Urothelium cell line (cell line): ENCODE data around the gene RIC1.
"Not testable (repeated sequence)": the region's sequence is repeated elsewhere in the genome, so short reads cannot be mapped to it uniquely, and the experiment has no call there.

ENCODE experiments used
- DNase-seq: peaks from one replicate; pipeline ENCODE4 v3.0.0; 2011; ENCODE audit warnings: low spot score, mixed read lengths
- FAIRE-seq: peaks from 2 replicates; lab custom pipeline; 2011; peaks lifted over from hg19 to GRCh38; lab: Jason Lieb, UNC

RIC1 gene

DNA sequence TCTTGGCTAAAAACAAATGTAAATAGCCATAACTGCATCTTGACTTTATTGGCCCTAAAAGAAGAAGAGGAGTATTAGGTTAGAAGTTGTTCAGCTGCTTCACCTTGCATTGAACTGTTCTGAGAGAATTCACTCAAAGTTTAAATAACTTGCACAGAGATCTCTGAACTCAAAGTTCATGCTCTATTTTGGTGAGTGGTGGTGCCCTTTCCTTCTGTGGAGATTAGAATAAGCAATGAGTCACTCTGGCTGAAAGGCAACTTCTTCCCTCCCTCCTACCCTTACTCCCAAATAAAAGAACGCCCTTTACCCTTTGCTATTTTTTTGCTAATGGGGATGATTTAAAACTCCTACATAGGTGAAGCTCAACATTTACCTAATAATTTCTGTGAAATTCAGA lies 155.1 kb downstream of the RIC1 start:
- FAIRE-seq: no peak
- no peak for DNase-seq

DNA sequence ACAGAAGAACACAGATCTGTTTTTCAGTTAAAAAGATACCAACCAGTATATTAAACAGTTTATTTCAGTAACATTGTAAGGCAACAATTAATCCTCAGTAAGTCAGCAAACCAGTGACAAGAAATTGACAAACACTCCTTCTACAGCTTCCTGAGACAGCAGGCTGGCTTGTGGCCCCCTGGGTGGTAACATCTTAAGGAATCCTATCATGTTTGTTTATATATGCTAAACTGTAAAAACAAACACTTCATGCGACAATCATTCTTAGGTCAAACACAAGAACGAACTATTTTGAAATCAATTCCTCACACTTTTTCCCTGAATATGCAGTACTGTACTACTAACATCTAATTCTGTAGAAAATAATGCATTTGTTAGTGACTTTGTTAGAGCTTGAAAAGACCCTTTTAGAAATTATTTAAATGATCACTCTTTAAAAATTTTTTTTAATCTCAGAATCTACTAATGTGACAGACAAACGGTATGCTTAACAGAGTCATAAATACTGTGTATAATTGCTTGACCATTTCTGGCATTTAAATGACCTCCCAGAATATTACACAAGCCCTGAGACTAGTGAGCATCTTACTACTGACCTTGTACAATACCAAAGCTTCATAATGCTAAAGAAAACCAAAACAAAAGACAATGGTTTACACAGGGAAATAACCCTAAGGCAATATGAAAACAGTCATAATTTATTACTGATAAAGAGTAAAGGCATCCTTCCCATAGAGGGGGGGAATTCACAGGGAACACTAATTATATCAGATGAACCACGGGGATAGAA lies 155.8 kb downstream of the RIC1 start:
- FAIRE-seq (no peak), DNase-seq (no peak)

DNA sequence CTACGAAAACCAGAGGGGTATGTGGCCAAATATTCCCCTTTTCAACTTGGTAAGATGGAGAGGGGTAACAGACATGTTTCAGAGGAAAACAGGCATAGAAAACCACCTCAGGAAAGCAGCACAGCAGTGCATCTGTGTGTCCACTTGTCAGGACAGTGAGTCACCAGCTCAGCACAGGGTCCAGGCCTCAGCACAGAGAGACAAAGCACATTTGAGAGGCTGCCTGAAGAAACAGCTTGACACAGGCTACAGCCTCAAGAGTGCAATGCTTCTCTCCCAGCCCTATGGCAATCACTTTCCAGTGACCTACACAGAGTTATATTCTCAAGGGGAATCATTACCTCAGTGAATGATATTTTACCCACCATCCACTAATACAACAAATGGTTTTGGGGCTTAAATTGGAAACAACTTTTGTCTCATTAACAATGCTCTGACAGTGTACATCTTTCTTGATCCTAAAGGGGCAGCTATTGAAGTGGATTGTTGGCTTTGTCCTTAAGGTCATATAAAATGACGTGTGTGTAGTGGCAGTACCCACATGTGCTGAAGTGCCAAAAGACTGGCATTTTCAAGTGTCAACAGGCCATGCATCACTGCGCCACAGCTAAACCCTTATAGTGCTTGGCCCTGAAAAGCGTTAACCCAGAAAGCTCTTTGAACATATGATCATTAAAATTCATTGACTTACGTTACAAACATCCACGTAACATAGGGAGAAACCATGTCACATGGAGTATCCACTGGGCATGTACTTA lies 157.6 kb downstream of the RIC1 start:
- DNase-seq: no peak
- no peak for FAIRE-seq

DNA sequence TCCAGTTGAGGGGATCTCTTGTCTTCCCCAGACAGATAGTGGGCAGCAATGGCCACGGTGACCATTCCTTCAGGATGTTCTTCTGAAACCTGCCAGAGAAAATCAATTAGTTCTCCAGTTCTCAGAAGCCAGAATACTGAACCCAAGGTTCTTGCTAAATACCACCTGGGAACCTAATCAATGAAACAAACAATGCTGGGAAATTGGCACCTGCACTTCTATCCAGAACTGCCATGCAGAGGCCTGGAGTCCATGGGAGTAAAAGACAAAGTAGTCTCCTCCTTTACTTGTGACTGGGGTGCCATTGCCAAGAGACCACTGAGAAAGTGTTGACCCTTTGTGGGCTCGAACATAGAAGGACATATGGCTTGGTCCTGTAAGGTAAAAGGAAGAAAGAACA lies 158.3 kb downstream of the RIC1 start:
- no peak for FAIRE-seq
- DNase-seq: no peak

DNA sequence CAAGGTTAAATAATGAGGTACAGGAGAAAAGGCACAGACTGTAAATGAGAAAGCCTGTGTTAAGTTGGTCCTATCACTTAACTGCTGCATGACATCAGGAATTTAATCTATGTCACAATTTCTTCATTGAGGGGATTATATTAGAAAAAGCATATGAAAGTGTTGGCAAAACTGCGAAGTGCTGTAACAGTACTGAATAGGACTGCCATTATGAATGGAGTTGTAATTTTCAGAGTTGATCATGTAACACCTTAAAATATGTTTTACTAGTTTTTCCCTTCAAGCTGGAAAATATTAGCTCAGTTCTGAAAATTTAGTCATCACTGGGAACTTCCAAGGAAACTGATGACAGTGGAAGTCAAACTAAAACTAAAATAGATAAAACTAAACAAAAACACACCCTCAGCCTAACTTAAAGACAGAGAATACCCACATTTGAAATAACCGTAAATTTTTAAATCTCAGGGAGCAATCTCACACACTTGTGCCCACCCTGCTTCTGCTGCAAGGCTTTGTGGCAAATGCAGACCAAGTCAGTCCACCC lies 158.9 kb downstream of the RIC1 start:
- DNase-seq: no peak
- FAIRE-seq: no peak

DNA sequence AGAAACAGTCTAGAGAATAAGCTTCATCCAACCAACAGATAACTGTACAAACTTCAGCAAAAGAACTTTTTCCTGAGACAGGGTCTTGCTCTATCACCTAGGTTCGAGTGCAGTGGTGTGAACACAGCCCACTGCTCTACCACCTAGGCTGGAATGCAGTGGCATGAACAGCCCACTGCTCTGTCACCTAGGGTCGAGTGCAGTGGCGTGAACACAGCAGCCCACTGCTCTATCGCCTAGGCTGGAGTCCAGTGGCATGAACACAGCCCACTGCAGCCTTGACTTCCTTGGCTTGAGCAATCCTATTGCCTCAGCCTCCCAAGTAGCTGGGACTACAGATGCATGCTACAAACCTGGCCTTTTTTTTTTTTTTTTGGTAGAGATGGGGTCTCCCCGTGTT lies 160.6 kb downstream of the RIC1 start:
- no peak for DNase-seq
- no peak for FAIRE-seq

GRCh38 chr9:5790923-5791322 lies 162.0 kb downstream of the RIC1 start:
- DNase-seq (no peak), FAIRE-seq (no peak)

DNA sequence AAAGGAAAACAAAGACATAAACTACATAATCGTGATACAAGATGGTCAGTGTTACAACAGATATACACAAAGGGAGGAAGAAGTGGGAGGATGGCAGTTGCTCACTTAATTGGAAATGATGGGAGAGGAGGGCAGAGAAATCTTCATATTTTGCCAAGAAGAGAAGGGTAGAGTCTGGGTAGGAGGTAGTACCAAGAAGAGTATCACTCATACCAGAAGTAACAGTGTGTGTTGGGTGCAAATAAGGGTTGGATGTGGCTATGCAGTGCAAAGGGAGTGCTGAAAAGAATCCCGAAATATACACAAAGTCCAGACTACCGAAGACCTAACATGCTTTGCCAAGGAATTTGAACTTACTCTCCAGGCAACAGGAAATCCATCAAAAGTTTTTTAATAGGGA lies 163.0 kb downstream of the RIC1 start:
- DNase-seq (no peak), FAIRE-seq (no peak)

- DNase-seq (no peak), FAIRE-seq (no peak)
Observed at GRCh38 chr9:5793812-5794211, 164.9 kb downstream of the RIC1 start.

GRCh38 chr9:5796298-5796697 lies 167.4 kb downstream of the RIC1 start:
- no peak for FAIRE-seq
- DNase-seq: no peak

DNA sequence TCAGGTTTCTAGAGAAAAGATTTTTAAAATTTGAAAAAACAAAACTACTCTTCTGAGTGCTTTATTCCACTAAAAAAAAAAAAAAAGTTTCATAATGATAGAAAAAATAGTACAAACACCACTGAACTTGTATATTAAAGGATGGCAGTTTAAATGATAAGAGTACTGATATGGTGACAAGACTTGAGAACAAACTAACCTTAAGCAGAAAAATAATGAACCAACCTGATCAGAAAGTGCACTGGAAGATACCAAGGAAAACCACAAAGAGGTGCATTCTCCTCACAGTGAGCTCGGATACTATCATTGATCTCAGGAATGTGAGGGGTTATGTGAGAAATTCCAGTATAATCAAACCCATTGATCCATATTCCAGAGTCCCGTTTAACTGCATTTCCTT lies 169.7 kb downstream of the RIC1 start:
- DNase-seq (no peak), FAIRE-seq (no peak)

DNA sequence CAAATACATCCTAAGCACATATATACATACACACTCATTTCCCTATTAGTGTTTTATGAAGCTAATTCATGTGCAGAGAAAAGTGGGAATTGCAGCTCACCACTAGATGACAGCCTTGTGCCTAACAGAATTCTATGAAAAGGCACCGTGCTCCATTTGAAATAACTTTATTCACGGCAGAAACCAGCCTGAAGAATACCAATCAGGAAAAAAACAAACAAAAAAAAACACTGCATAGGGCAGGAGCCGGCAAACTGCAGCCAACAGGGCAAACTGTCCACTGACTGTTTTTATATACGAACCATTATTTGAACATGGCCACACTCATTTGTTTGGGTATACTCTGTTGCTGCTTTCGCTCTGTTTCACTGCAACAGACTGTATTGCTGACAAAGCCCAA lies 170.4 kb downstream of the RIC1 start:
- DNase-seq: peak; percentile 4
- FAIRE-seq: no peak

GRCh38 chr9:5800378-5800777 lies 171.5 kb downstream of the RIC1 start:
- not testable (repeated sequence) for FAIRE-seq, DNase-seq

GRCh38 chr9:5800969-5801738 lies 172.2 kb downstream of the RIC1 start:
- no peak for DNase-seq
- FAIRE-seq: no peak

DNA sequence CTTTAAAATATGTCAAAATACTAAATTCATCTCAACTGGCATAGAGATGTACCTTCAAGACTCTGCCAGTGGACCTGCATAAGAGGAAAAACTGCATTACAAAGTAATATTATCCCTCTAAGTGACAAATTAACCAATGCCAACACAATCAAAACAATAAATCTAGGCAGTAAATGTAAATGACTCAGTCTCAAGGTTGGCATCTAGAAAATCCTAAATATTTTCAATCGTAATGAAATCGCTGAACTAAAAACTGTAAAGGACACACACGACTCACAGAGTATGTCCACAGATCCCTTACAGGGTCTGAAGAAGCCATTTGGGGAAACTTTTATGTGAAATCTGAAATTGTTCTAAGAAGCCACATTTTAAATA lies 172.8 kb downstream of the RIC1 start:
- DNase-seq (no peak), FAIRE-seq (no peak)

GRCh38 chr9:5805478-5805877 lies 176.6 kb downstream of the RIC1 start:
- FAIRE-seq (no peak), DNase-seq (no peak)

- FAIRE-seq (no peak), DNase-seq (no peak)
Observed at GRCh38 chr9:5811751-5812150, 182.8 kb downstream of the RIC1 start.

GRCh38 chr9:5813824-5814223 lies 184.9 kb downstream of the RIC1 start:
- FAIRE-seq: no peak

DNA sequence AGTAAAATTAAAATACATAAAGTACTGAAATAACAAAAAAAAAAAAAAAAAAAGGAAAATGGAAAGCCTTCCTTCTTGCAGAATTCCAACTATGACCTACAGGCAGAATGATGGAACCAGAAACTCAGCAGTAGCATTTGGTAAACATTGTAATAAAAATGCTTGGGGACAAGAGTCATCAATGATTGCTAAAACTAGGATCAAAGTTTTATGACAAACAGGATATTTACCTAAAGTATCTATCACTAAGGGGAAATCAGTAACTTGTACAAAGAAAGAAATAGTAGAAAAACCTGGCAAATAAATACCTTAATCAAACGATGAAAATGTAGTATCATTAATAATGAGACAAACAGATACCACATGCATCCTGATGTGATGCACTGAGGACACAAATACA lies 186.6 kb downstream of the RIC1 start:
- no peak for DNase-seq
- FAIRE-seq: no peak

More at GRCh38 chr9:5813824-5814223, 184.9 kb downstream of the RIC1 start:
- no peak for DNase-seq

GRCh38 chr9:5817862-5818261 lies 189.0 kb downstream of the RIC1 start:
- DNase-seq: peak; percentile 12
- FAIRE-seq: no peak

DNA sequence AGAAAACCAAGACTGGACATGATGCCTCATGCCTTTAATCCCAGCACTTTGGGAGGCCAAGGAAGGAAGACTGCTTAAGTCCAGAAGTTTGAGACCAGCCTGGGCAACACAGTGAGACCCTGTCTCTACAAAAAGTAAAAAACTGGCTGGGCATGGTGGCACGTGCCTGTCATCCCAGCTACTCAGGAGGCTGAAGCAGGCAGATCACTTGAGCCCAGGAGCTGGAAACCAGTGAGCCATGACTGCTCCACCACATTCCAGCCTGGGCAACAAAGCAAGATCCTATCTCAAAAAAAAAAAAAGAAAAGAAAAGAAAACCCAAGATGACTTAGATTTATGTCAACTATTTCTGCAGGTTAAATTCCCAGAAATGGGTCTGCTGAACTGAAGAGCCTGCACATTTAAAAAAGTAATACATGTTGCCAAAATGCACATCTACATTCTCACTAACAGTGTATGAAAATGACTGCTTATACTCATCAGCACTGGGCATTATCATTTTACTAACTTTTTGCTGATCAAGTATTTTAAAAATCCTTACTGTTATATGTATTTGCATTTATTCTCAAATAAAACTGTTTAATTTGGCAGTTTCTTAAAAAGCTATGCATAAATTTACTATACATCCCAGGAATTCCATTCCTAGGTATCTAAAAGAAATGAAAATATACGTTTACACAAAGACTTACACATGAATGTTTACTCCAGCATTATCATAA lies 189.7 kb downstream of the RIC1 start:
- FAIRE-seq (no peak), DNase-seq (no peak)
